GM12873 (cell line): ENCODE results near the gene FBXO28.

ENCODE experiments used
- TF ChIP-seq, protein P1 (sequence below): IDR thresholded peaks from 2 replicates; pipeline ENCODE4 v1.5.1; 2012; ENCODE audit warnings: low read depth, mild to moderate bottlenecking, moderate library complexity, low read length, control low read depth; ENCODE audit not compliant: insufficient read depth; ENCODE audit errors: missing control alignments

The FBXO28 gene

DNA sequence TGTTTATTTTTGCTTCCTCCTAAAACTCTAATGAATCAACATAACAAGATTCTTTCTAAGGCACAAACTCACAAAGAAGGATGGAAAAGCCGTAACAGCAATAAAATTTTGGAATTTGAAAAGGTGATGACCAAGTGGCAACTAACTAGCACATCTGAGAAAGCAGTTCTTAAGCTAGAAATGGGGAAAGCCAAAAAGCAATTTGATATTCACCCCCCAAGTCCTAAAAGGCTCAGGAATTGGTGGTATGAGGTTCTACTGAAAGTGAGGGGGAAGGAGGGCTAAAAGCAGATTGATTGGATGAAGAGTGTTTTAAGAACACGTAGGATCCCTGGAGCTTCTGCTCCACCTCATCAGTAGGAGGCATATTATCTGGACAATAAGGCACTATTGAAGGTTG lies 43.4 kb upstream of the FBXO28 start:
- TF ChIP-seq, protein P1, sequence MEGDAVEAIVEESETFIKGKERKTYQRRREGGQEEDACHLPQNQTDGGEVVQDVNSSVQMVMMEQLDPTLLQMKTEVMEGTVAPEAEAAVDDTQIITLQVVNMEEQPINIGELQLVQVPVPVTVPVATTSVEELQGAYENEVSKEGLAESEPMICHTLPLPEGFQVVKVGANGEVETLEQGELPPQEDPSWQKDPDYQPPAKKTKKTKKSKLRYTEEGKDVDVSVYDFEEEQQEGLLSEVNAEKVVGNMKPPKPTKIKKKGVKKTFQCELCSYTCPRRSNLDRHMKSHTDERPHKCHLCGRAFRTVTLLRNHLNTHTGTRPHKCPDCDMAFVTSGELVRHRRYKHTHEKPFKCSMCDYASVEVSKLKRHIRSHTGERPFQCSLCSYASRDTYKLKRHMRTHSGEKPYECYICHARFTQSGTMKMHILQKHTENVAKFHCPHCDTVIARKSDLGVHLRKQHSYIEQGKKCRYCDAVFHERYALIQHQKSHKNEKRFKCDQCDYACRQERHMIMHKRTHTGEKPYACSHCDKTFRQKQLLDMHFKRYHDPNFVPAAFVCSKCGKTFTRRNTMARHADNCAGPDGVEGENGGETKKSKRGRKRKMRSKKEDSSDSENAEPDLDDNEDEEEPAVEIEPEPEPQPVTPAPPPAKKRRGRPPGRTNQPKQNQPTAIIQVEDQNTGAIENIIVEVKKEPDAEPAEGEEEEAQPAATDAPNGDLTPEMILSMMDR: no peak

DNA sequence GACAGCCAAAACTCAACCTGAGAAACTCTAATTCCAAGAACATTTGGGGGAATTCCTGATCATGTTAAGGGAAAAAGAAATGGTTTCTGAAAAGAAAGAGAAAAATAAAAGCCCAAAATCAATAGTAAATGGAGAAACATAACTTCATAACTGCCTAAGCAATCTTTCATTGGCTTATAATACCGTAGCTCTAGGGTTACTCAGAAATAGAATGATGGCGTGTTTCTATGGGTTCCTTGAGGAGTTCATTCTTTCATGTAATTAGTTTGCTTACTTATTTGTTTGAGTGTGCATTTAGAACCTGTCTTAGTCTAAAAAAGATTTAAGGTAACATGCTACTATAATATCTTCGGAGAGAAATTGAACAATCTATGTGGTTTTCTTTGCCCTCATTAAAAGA lies 37.5 kb upstream of the FBXO28 start:
- TF ChIP-seq, protein P1: no peak

DNA sequence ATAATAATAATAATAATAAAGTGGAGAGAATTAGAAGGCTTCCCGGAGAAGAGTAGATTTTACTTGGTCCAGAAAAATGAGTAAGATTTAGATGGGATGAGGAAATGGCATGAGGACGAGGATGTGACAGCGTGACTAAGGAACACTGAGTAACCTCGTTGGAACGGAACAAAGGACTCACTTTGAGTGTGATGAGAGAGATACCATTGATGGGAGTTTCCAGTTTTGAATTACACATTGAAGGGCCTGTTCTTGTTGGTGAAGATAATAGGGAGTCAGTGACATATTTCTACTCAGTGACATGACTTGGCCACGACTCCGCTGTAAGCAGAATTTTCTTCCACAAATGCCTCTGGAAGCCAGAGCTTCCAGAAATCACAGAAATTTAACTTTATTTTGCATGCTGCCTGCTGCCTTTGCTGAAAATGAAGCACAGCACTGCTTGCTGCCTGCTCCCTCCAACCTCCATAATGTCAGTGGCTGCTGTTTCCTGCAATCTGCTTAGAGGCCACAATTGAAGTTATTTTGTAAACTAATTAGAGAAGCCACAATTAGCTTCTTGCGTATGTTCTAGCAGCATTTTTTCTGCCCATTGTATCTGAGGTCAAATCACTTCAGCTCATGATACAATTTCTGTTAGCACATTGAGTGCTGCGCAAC lies 33.7 kb upstream of the FBXO28 start:
- TF ChIP-seq, protein P1: no peak

DNA sequence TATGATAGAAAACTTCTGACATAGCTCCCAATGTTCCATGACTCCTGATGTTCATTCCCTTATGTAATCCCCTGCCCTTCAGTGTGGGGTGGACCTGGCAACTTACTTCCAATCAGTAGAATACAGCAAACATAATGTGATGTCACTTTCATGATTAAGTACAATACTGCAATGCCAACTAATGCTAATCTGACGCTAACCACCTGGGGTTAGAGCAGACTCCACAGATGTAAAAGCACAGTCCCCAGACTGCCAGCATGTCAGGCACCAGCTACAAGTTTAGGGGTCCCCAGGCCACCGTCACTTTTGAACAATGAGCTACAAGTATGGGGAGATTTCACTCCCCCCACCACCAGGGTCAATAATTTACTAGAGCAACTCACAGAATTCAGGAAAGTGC lies 32.3 kb upstream of the FBXO28 start:
- TF ChIP-seq, protein P1: no peak

DNA sequence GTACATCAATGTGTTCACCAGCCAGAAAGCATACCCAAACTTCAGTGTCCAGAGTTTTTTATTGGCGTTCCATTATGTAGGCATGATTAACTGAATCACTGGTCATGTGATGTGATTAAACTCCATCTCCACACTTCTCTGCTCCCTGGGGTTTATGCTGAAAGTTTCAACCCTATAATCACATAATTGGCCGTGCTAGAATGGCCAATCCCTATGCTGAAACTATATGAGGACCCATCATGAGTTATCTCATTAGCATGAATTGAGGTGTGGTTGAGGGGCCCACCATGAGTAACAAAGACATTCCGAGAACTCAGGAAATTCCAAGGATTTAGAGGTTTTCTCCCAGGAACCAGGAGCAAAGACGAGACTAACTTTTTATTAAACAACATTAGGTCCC lies 31.8 kb upstream of the FBXO28 start:
- TF ChIP-seq, protein P1: no peak

DNA sequence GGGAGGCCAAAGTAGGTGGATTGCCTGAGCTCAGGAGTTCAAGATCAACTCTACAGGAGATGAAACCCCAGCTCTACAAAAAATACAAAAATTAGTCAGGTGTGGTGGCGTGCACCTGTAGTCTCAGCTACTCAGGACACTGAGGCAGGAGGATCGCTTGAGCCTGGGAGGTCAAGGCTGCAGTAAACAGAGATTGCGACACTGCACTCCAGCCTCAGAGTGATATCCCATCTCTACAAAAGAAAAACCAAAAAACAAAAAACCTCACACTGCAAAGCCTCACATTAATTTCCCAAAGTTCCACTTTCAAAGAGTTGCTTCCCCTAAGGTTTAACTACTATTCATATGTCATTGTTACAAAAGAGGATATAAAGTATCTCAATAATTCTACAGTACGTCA lies 29.0 kb upstream of the FBXO28 start:
- TF ChIP-seq, protein P1: no peak

DNA sequence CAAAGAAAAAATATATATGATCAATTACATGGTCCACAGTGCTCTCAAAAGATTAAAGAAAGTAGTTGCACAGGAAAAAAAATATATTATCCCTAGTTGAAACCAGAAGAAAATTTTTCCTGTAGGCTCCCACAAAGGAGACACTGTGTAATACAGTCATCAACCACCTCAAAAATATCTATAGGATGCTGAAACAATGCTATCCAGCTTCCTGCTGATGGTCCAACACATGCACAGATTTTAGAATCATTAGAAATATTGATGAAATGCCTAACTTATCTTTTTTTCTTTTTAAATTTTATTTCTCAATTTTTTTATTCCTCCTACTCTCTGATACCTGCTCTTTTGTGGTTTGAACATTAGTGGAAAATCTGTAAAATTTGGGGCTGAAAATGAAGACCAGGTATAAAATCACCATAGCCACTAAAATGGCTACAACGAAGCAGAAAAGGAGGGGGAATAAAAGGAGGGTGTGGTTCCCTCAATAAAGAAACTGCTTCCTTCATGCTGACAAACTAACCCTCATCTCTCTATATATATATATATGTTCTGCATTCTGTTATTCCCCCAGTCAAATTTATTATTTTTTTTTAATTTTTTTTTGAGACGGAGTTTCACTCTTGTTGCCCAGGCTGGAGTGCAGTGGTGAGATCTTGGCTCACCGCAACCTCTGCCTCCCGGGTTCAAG lies 28.3 kb upstream of the FBXO28 start:
- TF ChIP-seq, protein P1: no peak
